RPMI8226 (cell line): ENCODE data around the gene OR10P1.
"Not testable (repeated sequence)": the region's sequence is repeated elsewhere in the genome, so short reads cannot be mapped to it uniquely, and the experiment has no call there.

Experiments used
- DNase-seq: peaks from one replicate; pipeline ENCODE4 v3.0.0-alpha.2; 2015

Gene OR10P1

GRCh38 chr12:55636853-55637252 is at the start of gene OR10P1:
Gene OR10P1, plus strand, starts transcription at chr12:55636892. Its CDS starts 0 bp downstream, at chr12:55636892.
- DNase-seq, result no peak

GRCh38 chr12:55590152-55590551 is 46.5 kb upstream of the OR10P1 start:
- peak; percentile 25 for DNase-seq

- DNase-seq, result no peak
These were observed 28.7 kb upstream of the OR10P1 start for GRCh38 chr12:55607821-55608594.

GRCh38 chr12:55610598-55610997 is 26.1 kb upstream of the OR10P1 start:
- DNase-seq, result no peak

- DNase-seq, result no peak
These were observed 24.0 kb upstream of the OR10P1 start for GRCh38 chr12:55612646-55613045.

GRCh38 chr12:55614764-55615163 is 21.9 kb upstream of the OR10P1 start:
- DNase-seq, result no peak

- DNase-seq, result peak; percentile 90
These were observed 17.1 kb upstream of the OR10P1 start for GRCh38 chr12:55619354-55620138.

- no peak for DNase-seq
These were observed 12.6 kb upstream of the OR10P1 start for GRCh38 chr12:55624056-55624455.

GRCh38 chr12:55626154-55626553 is 10.5 kb upstream of the OR10P1 start:
- DNase-seq, result no peak

GRCh38 chr12:55629058-55629841 is 7.4 kb upstream of the OR10P1 start:
- no peak for DNase-seq

- no peak for DNase-seq
These were observed 5.6 kb upstream of the OR10P1 start for GRCh38 chr12:55631056-55631455.

GRCh38 chr12:55631733-55632132 is 5.0 kb upstream of the OR10P1 start:
- DNase-seq, result no peak

- DNase-seq, result no peak
These were observed 3.5 kb upstream of the OR10P1 start for GRCh38 chr12:55633151-55633550.

- no peak for DNase-seq
These were observed 506 bp upstream of the OR10P1 start for GRCh38 chr12:55636116-55636655.

- DNase-seq, result no peak
These were observed 775 bp downstream of the OR10P1 start for GRCh38 chr12:55637467-55637866.

GRCh38 chr12:55641595-55641994 is 4.9 kb downstream of the OR10P1 start:
- no peak for DNase-seq

GRCh38 chr12:55642267-55642666 is 5.6 kb downstream of the OR10P1 start:
- no peak for DNase-seq

- peak; percentile 24 for DNase-seq
These were observed 6.0 kb downstream of the OR10P1 start for GRCh38 chr12:55642669-55643068.

GRCh38 chr12:55644591-55644990 is 7.9 kb downstream of the OR10P1 start:
- DNase-seq, result no peak

- DNase-seq, result no peak
These were observed 10.3 kb downstream of the OR10P1 start for GRCh38 chr12:55647027-55647426.

- not testable (repeated sequence) for DNase-seq
These were observed 14.1 kb downstream of the OR10P1 start for GRCh38 chr12:55650620-55651298.

GRCh38 chr12:55651299-55651683 is 14.6 kb downstream of the OR10P1 start:
- no peak for DNase-seq

- DNase-seq, result no peak
These were observed 15.7 kb downstream of the OR10P1 start for GRCh38 chr12:55652352-55652751.
